Tibial artery (tissue), 4 donors: Measurements from ENCODE around the gene SERPINF2.

Experiments used
- DNase-seq, 2 donors: peaks; one replicate each; pipeline ENCODE4 v3.0.0-alpha.2; 2019
- H3K27ac ChIP-seq, 2 donors: fragments of 200-600 bp; sonication (generic) in 1 of 2; 1 replicate in 1 of 2; 2 replicates in 1 of 2; pipeline ENCODE4 v1.5.1; 2018 to 2019; ENCODE audit warnings: mild to moderate bottlenecking in 1 of 2
- H3K27me3 ChIP-seq, 2 donors: fragments of 200-600 bp; sonication (generic) in 1 of 2; one replicate each; pipeline versions ENCODE4 v1.5.1 to v1.6.0; 2016 to 2019
- H3K36me3 ChIP-seq, 3 donors: fragments of 200-600 bp; sonication (generic) in 2 of 3; one replicate each; pipeline ENCODE4 v1.5.1; 2016 to 2019; ENCODE audit warnings: mild to moderate bottlenecking in 2 of 3
- H3K4me1 ChIP-seq, 4 donors: fragments of 200-600 bp; sonication (generic) in 2 of 4; 1 replicate in 3 of 4; 2 replicates in 1 of 4; pipeline ENCODE4 v1.5.1; 2016 to 2019
- H3K4me3 ChIP-seq, 2 donors: fragments of 200-600 bp; sonication (generic) in 1 of 2; 1 replicate in 1 of 2; 2 replicates in 1 of 2; pipeline ENCODE4 v1.5.1; 2018 to 2019; ENCODE audit warnings: mild to moderate bottlenecking in 2 of 2
- H3K9me3 ChIP-seq, 3 donors: fragments of 200-600 bp; sonication (generic) in 1 of 3; one replicate each; pipeline ENCODE4 v1.5.1; 2016 to 2019
- intact Hi-C: fragments of 100-400 bp; cut with DNase I; formaldehyde crosslinking; loops from one replicate; pipeline ENCODE4 v1.15.0; 2023; ENCODE audit warnings: low total_unique reads
- TF ChIP-seq, protein P1 (sequence below), 2 experiments: fragments of 200-600 bp in 1 of 2; fragments of 450-650 bp in 1 of 2; IDR thresholded peaks; one replicate each; pipeline ENCODE4 v1.5.1; 2017 to 2019; ENCODE audit warnings: antibody characterized with exemption in 2 of 2, mild to moderate bottlenecking in 1 of 2, moderate library complexity in 1 of 2

The SERPINF2 gene

DNA sequence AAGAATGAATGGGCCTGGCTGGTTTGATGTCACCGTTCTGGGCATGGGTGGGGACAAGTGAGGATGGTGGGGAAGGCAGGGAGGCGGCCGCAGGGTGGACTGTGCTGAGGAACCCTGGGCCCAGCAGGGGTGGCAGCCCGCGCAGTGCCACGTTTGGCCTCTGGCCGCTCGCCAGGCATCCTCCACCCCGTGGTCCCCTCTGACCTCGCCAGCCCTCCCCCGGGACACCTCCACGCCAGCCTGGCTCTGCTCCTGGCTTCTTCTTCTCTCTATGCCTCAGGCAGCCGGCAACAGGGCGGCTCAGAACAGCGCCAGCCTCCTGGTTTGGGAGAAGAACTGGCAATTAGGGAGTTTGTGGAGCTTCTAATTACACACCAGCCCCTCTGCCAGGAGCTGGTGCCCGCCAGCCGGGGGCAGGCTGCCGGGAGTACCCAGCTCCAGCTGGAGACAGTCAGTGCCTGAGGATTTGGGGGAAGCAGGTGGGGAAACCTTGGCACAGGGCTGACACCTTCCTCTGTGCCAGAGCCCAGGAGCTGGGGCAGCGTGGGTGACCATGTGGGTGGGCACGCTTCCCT is 12.7 kb downstream of the SERPINF2 start:
- Histone ChIP-seq H3K27ac (no peak overlapping the region), H3K36me3 (no peaks in the 10 kb centered on the region), H3K27me3 (peaks cover 0 to 10% of the 10 kb centered on the region in 2 donors), H3K4me1 (peaks cover 0 to 12% (median 5%) of the 10 kb centered on the region in 4 donors), H3K9me3 (no peaks in the 10 kb centered on the region), H3K4me3 (no peak overlapping the region)
- TF ChIP-seq, protein P1, sequence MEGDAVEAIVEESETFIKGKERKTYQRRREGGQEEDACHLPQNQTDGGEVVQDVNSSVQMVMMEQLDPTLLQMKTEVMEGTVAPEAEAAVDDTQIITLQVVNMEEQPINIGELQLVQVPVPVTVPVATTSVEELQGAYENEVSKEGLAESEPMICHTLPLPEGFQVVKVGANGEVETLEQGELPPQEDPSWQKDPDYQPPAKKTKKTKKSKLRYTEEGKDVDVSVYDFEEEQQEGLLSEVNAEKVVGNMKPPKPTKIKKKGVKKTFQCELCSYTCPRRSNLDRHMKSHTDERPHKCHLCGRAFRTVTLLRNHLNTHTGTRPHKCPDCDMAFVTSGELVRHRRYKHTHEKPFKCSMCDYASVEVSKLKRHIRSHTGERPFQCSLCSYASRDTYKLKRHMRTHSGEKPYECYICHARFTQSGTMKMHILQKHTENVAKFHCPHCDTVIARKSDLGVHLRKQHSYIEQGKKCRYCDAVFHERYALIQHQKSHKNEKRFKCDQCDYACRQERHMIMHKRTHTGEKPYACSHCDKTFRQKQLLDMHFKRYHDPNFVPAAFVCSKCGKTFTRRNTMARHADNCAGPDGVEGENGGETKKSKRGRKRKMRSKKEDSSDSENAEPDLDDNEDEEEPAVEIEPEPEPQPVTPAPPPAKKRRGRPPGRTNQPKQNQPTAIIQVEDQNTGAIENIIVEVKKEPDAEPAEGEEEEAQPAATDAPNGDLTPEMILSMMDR (IDR thresholded peaks at IDR 0.05), result no peak
- intact Hi-C loops, result no loop called here
- DNase-seq, result no peak

DNA sequence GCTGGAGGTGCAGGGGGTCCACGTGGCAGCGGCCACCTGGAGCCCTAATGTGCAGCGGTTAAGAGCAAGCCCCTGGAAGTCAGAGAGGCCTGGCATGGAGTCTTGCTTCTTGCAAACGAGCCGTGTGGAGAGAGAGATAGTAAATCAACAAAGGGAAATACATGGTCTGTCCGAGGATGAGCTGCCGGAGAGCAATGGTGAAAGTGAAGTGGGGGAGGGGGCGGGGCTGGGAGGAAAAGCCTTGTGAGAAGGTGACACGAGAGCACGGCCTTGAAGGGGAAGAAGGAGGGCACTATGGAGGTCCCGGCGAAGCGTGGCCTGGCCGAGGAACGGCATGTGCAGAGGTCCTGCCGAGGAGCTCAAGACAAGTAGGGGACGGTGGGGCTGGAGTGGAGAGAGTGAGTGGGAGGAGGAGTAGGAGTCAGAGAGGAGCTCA is 13.2 kb downstream of the SERPINF2 start:
- H3K9me3 ChIP-seq, result no peaks in the 10 kb centered on the region
- no peak overlapping the region for H3K27ac ChIP-seq
- H3K27me3 ChIP-seq, result peaks cover 0 to 10% of the 10 kb centered on the region in 2 donors
- no peaks in the 10 kb centered on the region for H3K36me3 ChIP-seq
- TF ChIP-seq, protein P1 (IDR thresholded peaks at IDR 0.05), result no peak
- peaks cover 0 to 12% (median 5%) of the 10 kb centered on the region in 4 donors for H3K4me1 ChIP-seq
- H3K4me3 ChIP-seq, result no peak overlapping the region
- DNase-seq, result no peak
- intact Hi-C loops, result no loop called here

DNA sequence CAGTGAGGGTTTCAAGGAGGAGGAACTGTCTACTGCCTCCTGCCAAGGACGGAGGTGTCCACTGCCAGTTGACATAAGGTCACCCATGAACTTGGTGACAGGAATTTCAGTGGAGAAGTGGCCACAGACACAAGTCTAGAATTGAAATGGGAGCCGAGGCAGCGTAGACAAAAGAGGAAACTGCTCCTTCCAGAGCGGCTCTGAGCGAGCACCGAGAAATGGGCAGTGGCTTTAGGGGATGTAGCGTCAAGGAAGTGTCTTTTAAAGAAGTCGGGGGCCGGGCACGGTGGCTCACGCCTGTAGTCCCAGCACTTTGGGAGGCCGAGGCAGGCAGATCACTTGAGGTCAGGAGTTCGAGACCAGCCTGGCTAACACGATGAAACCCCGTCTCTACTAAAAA is 16.1 kb downstream of the SERPINF2 start:
- Histone ChIP-seq H3K4me3 (no peak overlapping the region), H3K4me1 (peaks cover 0 to 16% (median 8%) of the 10 kb centered on the region in 4 donors), H3K9me3 (no peaks in the 10 kb centered on the region), H3K36me3 (no peaks in the 10 kb centered on the region), H3K27me3 (peaks cover 0 to 32% of the 10 kb centered on the region in 2 donors), H3K27ac (no peak overlapping the region)
- DNase-seq, result no peak
- intact Hi-C loops, result no loop called here
- TF ChIP-seq, protein P1 (IDR thresholded peaks at IDR 0.05), result no peak

DNA sequence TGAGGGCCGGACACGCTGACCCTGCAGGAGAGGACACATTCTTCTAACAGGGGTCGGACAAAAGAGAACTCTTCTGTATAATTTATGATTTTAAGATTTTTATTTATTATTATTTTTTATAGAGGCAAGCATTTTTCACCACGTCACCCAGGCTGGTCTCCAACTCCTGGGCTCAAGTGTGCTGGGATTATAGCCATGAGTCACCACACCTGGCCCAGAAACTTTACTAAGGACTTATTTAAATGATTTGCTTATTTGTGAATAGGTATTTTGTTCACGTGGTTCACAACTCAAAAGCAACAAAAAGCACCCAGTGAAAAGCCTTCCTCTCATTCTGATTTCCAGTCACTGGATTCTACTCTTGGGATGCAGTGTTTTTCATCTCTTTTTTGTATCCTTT is 16.9 kb downstream of the SERPINF2 start:
- DNase-seq, result no peak
- no peaks in the 10 kb centered on the region for H3K9me3 ChIP-seq
- intact Hi-C loops, result no loop called here
- peaks cover 0 to 32% of the 10 kb centered on the region in 2 donors for H3K27me3 ChIP-seq
- peaks cover 0 to 23% (median 9%) of the 10 kb centered on the region in 4 donors for H3K4me1 ChIP-seq
- no peak overlapping the region for H3K4me3 ChIP-seq
- H3K36me3 ChIP-seq, result no peaks in the 10 kb centered on the region
- TF ChIP-seq, protein P1 (IDR thresholded peaks at IDR 0.05), result no peak
- no peak overlapping the region for H3K27ac ChIP-seq

DNA sequence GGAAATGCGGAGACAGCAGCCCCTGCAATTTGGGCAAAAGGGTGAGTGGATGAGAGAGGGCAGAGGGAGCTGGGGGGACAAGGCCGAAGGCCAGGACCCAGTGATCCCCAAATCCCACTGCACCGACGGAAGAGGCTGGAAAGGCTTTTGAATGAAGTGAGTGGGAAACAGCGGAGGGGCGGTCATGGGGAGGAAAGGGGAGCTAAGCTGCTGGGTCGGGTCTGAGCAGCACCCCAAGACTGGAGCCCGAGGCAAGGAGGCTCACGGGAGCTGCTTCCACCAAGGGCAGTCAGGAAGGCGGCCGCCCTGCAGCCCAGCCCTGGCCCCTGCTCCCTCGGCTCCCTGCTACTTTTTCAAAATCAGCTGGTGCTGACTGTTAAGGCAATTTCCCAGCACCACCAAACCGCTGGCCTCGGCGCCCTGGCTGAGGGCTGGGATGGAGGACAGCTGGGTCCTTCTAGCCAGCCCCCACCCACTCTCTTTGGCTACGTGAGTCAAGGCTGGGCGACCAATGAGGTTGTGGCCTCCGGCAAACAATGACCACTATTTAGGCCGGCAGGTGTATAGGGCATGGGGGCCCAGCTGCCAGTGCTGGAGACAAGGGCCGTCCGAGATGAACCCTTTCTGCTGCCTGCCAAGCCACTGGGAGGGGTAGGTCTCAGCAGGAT is 19.7 kb downstream of the SERPINF2 start:
- DNase-seq, result peak in 1 of 2 donors; percentile 57

More for the DNA sequence above, 19.7 kb downstream of the SERPINF2 start:
- peaks cover 0 to 22% of the 10 kb centered on the region in 2 donors for H3K27me3 ChIP-seq
- intact Hi-C loops, result no loop called here
- peak overlapping the region; percentile 40 to 47 for H3K4me3 ChIP-seq
- TF ChIP-seq, protein P1 (IDR thresholded peaks at IDR 0.05), result no peak
- H3K36me3 ChIP-seq, result no peaks in the 10 kb centered on the region
- peak overlapping the region; percentile 48 to 61 for H3K27ac ChIP-seq
- peaks cover 0 to 23% (median 4%) of the 10 kb centered on the region in 4 donors for H3K4me1 ChIP-seq
- no peaks in the 10 kb centered on the region for H3K9me3 ChIP-seq
